Caco-2 (cell line): ENCODE results near the gene SUV39H1. TPM values are rescaled to one million over a fixed set of nuclear protein-coding genes. Genes with fewer than 3 reads are reported as not detected.
A peak's percentile ranks its signal among the peaks of the same experiment; 100 is the strongest.
"Not testable (repeated sequence)": the region's sequence is repeated elsewhere in the genome, so short reads cannot be mapped to it uniquely, and the experiment has no call there.

ENCODE experiments used
- Bru-seq: library from RNA; stranded (reverse); fragments of 400-500 nt; gene quantifications from one replicate; lab custom pipeline; 2021; lab: Mats Ljungman, UMichigan
- BruChase-seq, 2 experiments: library from RNA; stranded (reverse); fragments of 400-500 nt; gene quantifications; one replicate each; lab custom pipeline; 2021; lab: Mats Ljungman, UMichigan
- BruUV-seq: library from RNA; stranded (reverse); fragments of 400-500 nt; replicated peaks from 2 replicates; lab custom pipeline; 2021; lab: Mats Ljungman, UMichigan
- CTCF ChIA-PET: fragments of 300-600 bp; sonication (Branson Sonifier 250); formaldehyde crosslinking; loops from one replicate; lab custom pipeline; 2022; ENCODE audit warnings: antibody characterized with exemption; lab: Charles Lee
- POLR2A ChIA-PET: fragments of 300-600 bp; sonication (Branson Sonifier 250); formaldehyde crosslinking; loops from one replicate; lab custom pipeline; 2022; ENCODE audit warnings: antibody characterized with exemption; lab: Charles Lee
- DNase-seq, 2 experiments: peaks; one replicate each; pipeline versions ENCODE4 v3.0.0 to v3.0.0-alpha.2; 2020 to 2022
- H3K27me3 ChIP-seq: replicated peaks from 2 replicates; pipeline ENCODE4 v1.6.0; 2011; ENCODE audit warnings: low read length; ENCODE audit not compliant: control insufficient read depth, insufficient read depth
- H3K36me3 ChIP-seq: 2 replicates; pipeline ENCODE4 v1.5.1; 2011; ENCODE audit warnings: low read length; ENCODE audit not compliant: control insufficient read depth, insufficient read depth
- H3K4me1 ChIP-seq: fragments of 250-450 bp; sonication (Bioruptor Pico); 2 replicates; pipeline ENCODE4 v1.5.1; 2020; ENCODE audit warnings: mild to moderate bottlenecking
- H3K4me3 ChIP-seq: 2 replicates; pipeline ENCODE4 v1.5.1; 2011; ENCODE audit warnings: low read depth, mild to moderate bottlenecking, control low read depth, low read length
- H3K9me3 ChIP-seq: fragments of 250-450 bp; sonication (Bioruptor Pico); 2 replicates; pipeline ENCODE4 v1.5.1; 2020; ENCODE audit warnings: mild to moderate bottlenecking, moderate library complexity
- H3K27ac Mint-ChIP-seq: one replicate; pipeline ENCODE4 v1.8.0; 2022; ENCODE audit warnings: mixed read lengths; ENCODE audit not compliant: unreplicated experiment
- H3K27me3 Mint-ChIP-seq: one replicate; pipeline ENCODE4 v1.8.0; 2022; ENCODE audit warnings: mixed read lengths; ENCODE audit not compliant: insufficient read depth, unreplicated experiment
- H3K36me3 Mint-ChIP-seq: one replicate; pipeline ENCODE4 v1.8.0; 2022; ENCODE audit warnings: mild to moderate bottlenecking, mixed read lengths; ENCODE audit not compliant: insufficient read depth, unreplicated experiment
- H3K4me1 Mint-ChIP-seq: one replicate; pipeline ENCODE4 v1.8.0; 2022; ENCODE audit warnings: low read depth, mixed read lengths; ENCODE audit not compliant: unreplicated experiment
- H3K4me3 Mint-ChIP-seq: one replicate; pipeline ENCODE4 v1.8.0; 2022; ENCODE audit warnings: mild to moderate bottlenecking, moderate library complexity, mixed read lengths; ENCODE audit not compliant: unreplicated experiment
- H3K9me3 Mint-ChIP-seq: one replicate; pipeline ENCODE4 v1.8.0; 2022; ENCODE audit warnings: mixed read lengths; ENCODE audit not compliant: unreplicated experiment
- CTCF ChIP-seq, 2 experiments: fragments of 200-600 bp in 1 of 2; IDR thresholded peaks; 1 replicate in 1 of 2; 2 replicates in 1 of 2; pipeline versions ENCODE4 v1.5.1 to v1.8.0; 2011 to 2022; ENCODE audit warnings: antibody characterized with exemption in 1 of 2, control low read depth in 1 of 2, inconsistent platforms in 1 of 2, low read depth in 1 of 2, low read length in 1 of 2, mild to moderate bottlenecking in 1 of 2, moderate library complexity in 1 of 2; ENCODE audit not compliant: insufficient read depth in 1 of 2, severe bottlenecking in 1 of 2, unreplicated experiment in 1 of 2
- intact Hi-C: fragments of 100-400 bp; cut with micrococcal nuclease; formaldehyde crosslinking; loops from one replicate; pipeline ENCODE4 v1.10.0; 2022; ENCODE audit not compliant: unreplicated experiment
- long read RNA-seq: library from polyadenylated mRNA; stranded (forward); transcript quantifications from one replicate; pipeline ENCODE4 v2.0.0, GENCODE V29; 2022
- total RNA-seq: library from RNA; stranded (reverse); gene quantifications from 2 replicates; pipeline ENCODE4 v1.2.3, GENCODE V29; 2022

SUV39H1 gene
- total RNA-seq (13.9 and 15.8 TPM in 2 replicates), Bru-seq, nascent RNA (percentile 64 among the genes with signal in this experiment), BruChase-seq, experiment 1, labeled RNA remaining after a 2-hour chase (percentile 67 among the genes with signal in this experiment), BruChase-seq, experiment 2, labeled RNA remaining after a 6-hour chase (percentile 57 among the genes with signal in this experiment)
- long read RNA-seq, transcript SUV39H1-202 (6 exons, 2,871 nt), result major isoform, 22 of 40 reads
- long read RNA-seq, partial matches to known transcripts, result 4 of 40 reads
- long read RNA-seq, other reads (novel, unspliced or antisense), result 11 of 40 reads

- H3K9me3 ChIP-seq, result no peaks in the 10 kb centered on the region
- no peaks in the 10 kb centered on the region for H3K4me1 ChIP-seq
- H3K4me3 ChIP-seq, result peak within 1 kb of the TSS; percentile 69
- POLR2A ChIA-PET, result interaction anchor here (0.6 to 1.9 kb wide), 4 partner anchors 17 to 1609 kb away, joined by 3 to 16 read pairs (median 8); no protein-coding TSS in a partner anchor
- Mint-ChIP-seq H3K27ac (peak within 1 kb of the TSS; percentile 79), H3K4me3 (peak within 1 kb of the TSS; percentile 85), H3K9me3 (no peaks in the 10 kb centered on the region), H3K27me3 (no peaks in the 10 kb centered on the region), H3K36me3 (peaks cover 18% of the 10 kb centered on the region), H3K4me1 (peaks cover 7% of the 10 kb centered on the region)
- CTCF ChIA-PET, result interaction anchor here (1.7 kb wide), 1 partner anchor 48 kb away, joined by 5 read pairs; no protein-coding TSS in a partner anchor
- no peaks in the 10 kb centered on the region for H3K27me3 ChIP-seq
- no peaks in the 10 kb centered on the region for H3K36me3 ChIP-seq
- intact Hi-C loops, result loop anchor here (2.0 to 5.0 kb wide), 3 partner anchors 20 to 106 kb away; partner anchors contain the start of gene HDAC6
- TF ChIP-seq CTCF (IDR thresholded peaks at IDR 0.05; ENCODE audit: insufficient read depth in 1 of 2, low read depth in 1 of 2, low read length in 1 of 2, severe bottlenecking in 1 of 2, unreplicated experiment in 1 of 2), result no peak
- DNase-seq, result peak; percentile 85 to 89
- no TSS peak for BruUV-seq
Observed at GRCh38 chrX:48696301-48696908, at the start of gene SUV39H1. SUV39H1 (plus strand) TSS chrX:48696734; CDS start chrX:48696785, 51 bp downstream.

DNA sequence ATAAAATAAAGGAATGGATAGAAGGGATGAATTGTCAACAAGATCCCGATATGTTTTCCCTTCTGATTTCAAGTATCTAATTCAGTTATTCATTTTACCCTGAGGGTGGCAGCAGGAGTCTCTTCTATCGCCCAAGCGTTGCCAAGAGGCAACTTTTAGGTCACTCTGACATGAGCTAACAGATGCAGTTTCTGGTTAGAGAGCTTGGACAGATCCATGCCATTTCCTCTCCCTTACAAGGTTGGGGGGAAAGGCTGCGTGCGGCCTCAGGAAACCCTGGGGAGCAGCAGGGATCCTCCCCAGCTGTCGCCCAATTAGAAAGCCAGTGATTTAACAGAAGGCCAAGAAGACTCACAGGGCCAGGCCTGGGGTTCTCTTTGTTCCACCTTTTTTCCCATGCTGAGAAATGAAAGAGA, 48.2 kb upstream of the SUV39H1 start:
- POLR2A ChIA-PET, result interaction anchor here (0.9 kb wide), 1 partner anchor 28 kb away, joined by 4 read pairs; no protein-coding TSS in a partner anchor
- no peaks in the 10 kb centered on the region for H3K27me3 ChIP-seq
- H3K4me1 ChIP-seq, result no peaks in the 10 kb centered on the region
- Mint-ChIP-seq H3K9me3 (no peaks in the 10 kb centered on the region), H3K4me3 (no peak overlapping the region), H3K36me3 (no peaks in the 10 kb centered on the region), H3K27ac (no peak overlapping the region), H3K27me3 (no peaks in the 10 kb centered on the region), H3K4me1 (peaks cover 6% of the 10 kb centered on the region)
- intact Hi-C loops, result loop anchor here (2.0 kb wide), 1 partner anchor 28 kb away; no protein-coding TSS in a partner anchor
- DNase-seq, result peak in 1 of 2 experiments; percentile 20
- no peak overlapping the region for H3K4me3 ChIP-seq
- BruUV-seq, result no TSS peak
- H3K36me3 ChIP-seq, result no peaks in the 10 kb centered on the region
- H3K9me3 ChIP-seq, result no peaks in the 10 kb centered on the region
- TF ChIP-seq CTCF (IDR thresholded peaks at IDR 0.05; ENCODE audit: insufficient read depth in 1 of 2, low read depth in 1 of 2, low read length in 1 of 2, severe bottlenecking in 1 of 2, unreplicated experiment in 1 of 2), result no peak
- CTCF ChIA-PET, result interaction anchor here (0.6 to 1.0 kb wide), 5 partner anchors 28 to 298 kb away, joined by 3 to 8 read pairs (median 3); partner anchors contain the start of genes HDAC6 and SUV39H1

DNA sequence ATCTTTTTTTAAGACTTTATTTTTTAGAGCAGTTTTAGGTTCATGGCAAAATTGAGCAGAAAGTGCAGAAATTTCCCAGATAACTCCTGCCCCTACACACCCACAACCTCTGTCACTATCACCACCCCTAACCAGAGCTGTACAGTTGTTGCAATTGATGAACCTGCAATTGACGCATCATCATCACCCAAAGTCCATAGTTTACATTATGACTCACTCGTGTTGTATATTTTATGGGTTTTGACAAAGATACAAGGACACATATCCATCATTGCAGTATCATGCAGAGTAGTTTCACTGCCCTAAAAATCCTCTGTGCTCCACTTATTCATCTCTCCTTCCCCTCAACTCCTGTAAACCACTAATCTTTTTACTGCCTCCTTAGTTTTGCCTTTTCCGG, 47.4 kb upstream of the SUV39H1 start:
- H3K36me3 ChIP-seq, result no peaks in the 10 kb centered on the region
- Mint-ChIP-seq H3K4me1 (peaks cover 6% of the 10 kb centered on the region), H3K9me3 (no peaks in the 10 kb centered on the region), H3K4me3 (no peak overlapping the region), H3K27me3 (peaks cover 3% of the 10 kb centered on the region), H3K36me3 (no peaks in the 10 kb centered on the region), H3K27ac (no peak overlapping the region)
- no peak for TF ChIP-seq CTCF (IDR thresholded peaks at IDR 0.05; ENCODE audit: insufficient read depth in 1 of 2, low read depth in 1 of 2, low read length in 1 of 2, severe bottlenecking in 1 of 2, unreplicated experiment in 1 of 2)
- BruUV-seq, result no TSS peak
- no peaks in the 10 kb centered on the region for H3K9me3 ChIP-seq
- H3K4me3 ChIP-seq, result no peak overlapping the region
- H3K4me1 ChIP-seq, result no peaks in the 10 kb centered on the region
- H3K27me3 ChIP-seq, result no peaks in the 10 kb centered on the region
- ChIA-PET POLR2A (interaction anchor here (0.9 kb wide), 1 partner anchor 27 kb away, joined by 4 read pairs; no protein-coding TSS in a partner anchor), CTCF (interaction anchor here (1.0 kb wide), 1 partner anchor 185 kb away, joined by 3 read pairs; no protein-coding TSS in a partner anchor)
- intact Hi-C loops, result loop anchor here (2.0 kb wide), 1 partner anchor 28 kb away; no protein-coding TSS in a partner anchor
- DNase-seq, result no peak

DNA sequence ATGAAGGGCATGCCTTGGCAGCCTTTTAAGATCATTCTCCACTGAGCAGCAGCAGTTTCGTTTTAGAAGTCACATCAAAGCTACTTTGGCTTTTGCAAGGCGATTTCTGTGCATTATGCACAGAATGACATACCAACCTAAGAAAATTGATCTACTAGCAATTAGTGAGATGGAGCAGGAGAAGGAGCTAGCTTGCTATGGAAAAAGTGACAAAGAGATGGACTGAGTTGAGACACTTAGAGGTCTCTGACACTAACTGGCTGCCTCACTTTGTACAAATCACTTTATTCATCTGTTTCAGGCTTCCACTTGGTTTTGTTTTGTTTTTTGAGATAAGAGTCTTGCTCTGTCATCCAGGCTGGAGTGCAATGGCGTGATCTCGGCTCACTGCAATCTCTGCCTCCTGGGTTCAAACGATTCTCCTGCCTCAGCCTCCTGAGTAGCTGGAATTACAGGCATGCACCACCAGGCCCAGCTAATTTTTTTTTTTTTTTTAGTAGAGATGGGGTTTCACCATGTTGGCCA, 44.4 kb upstream of the SUV39H1 start:
- H3K4me3 ChIP-seq, POLR2A ChIA-PET, H3K4me1 ChIP-seq, H3K36me3 ChIP-seq, DNase-seq, BruUV-seq, H3K36me3 Mint-ChIP-seq, CTCF ChIA-PET, H3K27me3 ChIP-seq, H3K4me1 Mint-ChIP-seq, H3K9me3 Mint-ChIP-seq, intact Hi-C loops, H3K27me3 Mint-ChIP-seq, H3K4me3 Mint-ChIP-seq, H3K27ac Mint-ChIP-seq, H3K9me3 ChIP-seq: not testable (repeated sequence)
